NOMO-1 treated with dmso at 0.1 percent for 144 hours (cell line): Measurements from ENCODE around the gene ATP4A.
A peak's percentile ranks its signal among the peaks of the same experiment; 100 is the strongest.

Experiments
- DNase-seq: peaks from one replicate; lab custom pipeline; 2025; ENCODE audit not compliant: unreplicated experiment; lab: John Stamatoyannopoulos, UW

The ATP4A gene

GRCh38 chr19:35528218-35529038, 35.0 kb downstream of the ATP4A start, which contains the start of gene SBSN:
SBSN (minus strand) TSS chr19:35528311; CDS start chr19:35528281, 30 bp downstream.
- DNase-seq: no peak

- DNase-seq: no peak
These were observed 37.6 kb downstream of the ATP4A start for GRCh38 chr19:35525873-35526272.

GRCh38 chr19:35524181-35524837, 39.1 kb downstream of the ATP4A start:
- DNase-seq: no peak

- no peak for DNase-seq
These were observed 40.6 kb downstream of the ATP4A start for GRCh38 chr19:35522745-35523327.

- no peak for DNase-seq
These were observed 42.2 kb downstream of the ATP4A start for GRCh38 chr19:35521124-35521743.

GRCh38 chr19:35519291-35519690, 44.2 kb downstream of the ATP4A start:
- no peak for DNase-seq

- no peak for DNase-seq
These were observed 45.1 kb downstream of the ATP4A start for GRCh38 chr19:35518313-35518712.

- DNase-seq: no peak
These were observed 46.1 kb downstream of the ATP4A start for GRCh38 chr19:35517342-35517741.

GRCh38 chr19:35516310-35516709, 47.1 kb downstream of the ATP4A start:
- no peak for DNase-seq

- DNase-seq: no peak
These were observed 49.1 kb downstream of the ATP4A start for GRCh38 chr19:35514282-35514809.

GRCh38 chr19:35513628-35514281, 49.7 kb downstream of the ATP4A start, which contains the start of gene DMKN:
DMKN (minus strand) TSS chr19:35513649; CDS start chr19:35513475, 174 bp downstream.
- DNase-seq: no peak

GRCh38 chr19:35512831-35513627, 50.4 kb downstream of the ATP4A start:
- DNase-seq: no peak

- no peak for DNase-seq
These were observed 52.1 kb downstream of the ATP4A start for GRCh38 chr19:35511337-35511736.

- no peak for DNase-seq
These were observed 52.9 kb downstream of the ATP4A start for GRCh38 chr19:35510626-35510964.

GRCh38 chr19:35509861-35510625, 53.4 kb downstream of the ATP4A start:
- DNase-seq: peak; percentile 0

- DNase-seq: no peak
These were observed 54.3 kb downstream of the ATP4A start for GRCh38 chr19:35509018-35509652.

- DNase-seq: no peak
These were observed 55.3 kb downstream of the ATP4A start for GRCh38 chr19:35508129-35508528.

GRCh38 chr19:35507561-35507960, 55.9 kb downstream of the ATP4A start:
- DNase-seq: no peak

GRCh38 chr19:35506011-35506410, 57.4 kb downstream of the ATP4A start:
- no peak for DNase-seq
